Neuronal stem cell (in vitro differentiated cells): ENCODE results near the gene TRIB2.

Experiments used
- DNase-seq: peaks from one replicate; pipeline ENCODE4 v3.0.0-alpha.2; 2013; ENCODE audit warnings: low spot score
- H2AFZ ChIP-seq: one replicate; pipeline ENCODE4 v1.6.1; 2013; ENCODE audit warnings: mild to moderate bottlenecking, low read length, inconsistent platforms
- H2AK5ac ChIP-seq: 2 replicates; pipeline ENCODE4 v1.6.1; 2013; ENCODE audit warnings: low read depth, mild to moderate bottlenecking, inconsistent platforms, low read length, moderate library complexity, mixed read lengths
- H2BK120ac ChIP-seq: 2 replicates; pipeline ENCODE4 v1.6.1; 2013; ENCODE audit warnings: low read depth, mild to moderate bottlenecking, inconsistent platforms, low read length, moderate library complexity, mixed read lengths
- H2BK12ac ChIP-seq: one replicate; pipeline ENCODE4 v1.6.1; 2013; ENCODE audit warnings: low read length, inconsistent platforms
- H2BK15ac ChIP-seq: 2 replicates; pipeline ENCODE4 v1.6.1; 2013; ENCODE audit warnings: mild to moderate bottlenecking, low read length, inconsistent platforms, mixed read lengths
- H2BK5ac ChIP-seq: one replicate; pipeline ENCODE4 v1.6.1; 2013; ENCODE audit warnings: inconsistent platforms, mild to moderate bottlenecking, low read length, moderate library complexity
- H3K14ac ChIP-seq: one replicate; pipeline ENCODE4 v1.6.1; 2013; ENCODE audit warnings: low read length, inconsistent platforms
- H3K18ac ChIP-seq: 2 replicates; pipeline ENCODE4 v1.6.1; 2013; ENCODE audit warnings: low read length, inconsistent platforms
- H3K23ac ChIP-seq: 2 replicates; pipeline ENCODE4 v1.6.1; 2013; ENCODE audit warnings: low read depth, mild to moderate bottlenecking, mixed read lengths, low read length, inconsistent platforms; ENCODE audit not compliant: poor library complexity
- H3K27ac ChIP-seq: replicated peaks from 3 replicates; pipeline ENCODE4 v1.5.1; 2013; ENCODE audit warnings: low read length, inconsistent platforms
- H3K27me3 ChIP-seq, 3 experiments: 2 replicates each; pipeline ENCODE4 v1.6.1; 2013; ENCODE audit warnings: low read length in 3 of 3, mild to moderate bottlenecking in 2 of 3, inconsistent platforms in 1 of 3, low read depth in 1 of 3, mixed read lengths in 1 of 3, moderate library complexity in 1 of 3; ENCODE audit not compliant: control insufficient read depth in 3 of 3, insufficient read depth in 3 of 3
- H3K36me3 ChIP-seq, 2 donors: replicated peaks in 1 of 2; 2 replicates each; pipeline ENCODE4 v1.6.1; 2013; ENCODE audit warnings: low read length in 2 of 2; ENCODE audit not compliant: control insufficient read depth in 2 of 2, insufficient read depth in 2 of 2
- H3K4ac ChIP-seq: 2 replicates; pipeline ENCODE4 v1.6.1; 2013; ENCODE audit warnings: inconsistent platforms, mild to moderate bottlenecking, low read length, moderate library complexity
- H3K4me1 ChIP-seq, 2 donors: 1 replicate in 1 of 2; 2 replicates in 1 of 2; pipeline ENCODE4 v1.6.1; 2013; ENCODE audit warnings: low read length in 2 of 2, low read depth in 1 of 2; ENCODE audit not compliant: control insufficient read depth in 2 of 2, insufficient read depth in 1 of 2
- H3K4me2 ChIP-seq: one replicate; pipeline ENCODE4 v1.6.1; 2013; ENCODE audit warnings: mild to moderate bottlenecking, low read length, inconsistent platforms; ENCODE audit not compliant: insufficient read depth, poor library complexity, severe bottlenecking
- H3K4me3 ChIP-seq, 2 donors: 2 replicates each; pipeline ENCODE4 v1.5.1; 2013; ENCODE audit warnings: low read length in 2 of 2, mild to moderate bottlenecking in 2 of 2, inconsistent platforms in 1 of 2, moderate library complexity in 1 of 2
- H3K79me1 ChIP-seq: one replicate; pipeline ENCODE4 v1.6.1; 2013; ENCODE audit warnings: low read depth, mild to moderate bottlenecking, inconsistent platforms, low read length, moderate library complexity
- H3K9ac ChIP-seq: one replicate; pipeline ENCODE4 v1.6.1; 2013; ENCODE audit warnings: mild to moderate bottlenecking, low read depth, low read length, inconsistent platforms; ENCODE audit not compliant: poor library complexity
- H3K9me3 ChIP-seq, 2 donors: replicated peaks in 1 of 2; 2 replicates each; pipeline versions ENCODE3 to v1.6.1; 2013; ENCODE audit warnings: low read length in 2 of 2, mild to moderate bottlenecking in 2 of 2, inconsistent platforms in 1 of 2, low read depth in 1 of 2, mixed read lengths in 1 of 2, moderate library complexity in 1 of 2; ENCODE audit not compliant: control insufficient read depth in 2 of 2, insufficient read depth in 1 of 2
- H4K8ac ChIP-seq: one replicate; pipeline ENCODE4 v1.6.1; 2013; ENCODE audit warnings: low read depth, mild to moderate bottlenecking, inconsistent platforms, low read length, moderate library complexity
- H4K91ac ChIP-seq: one replicate; pipeline ENCODE4 v1.6.1; 2013; ENCODE audit warnings: low read length, low read depth, mild to moderate bottlenecking, inconsistent platforms; ENCODE audit not compliant: poor library complexity
- WGBS, 2 donors: extraction: QIAGEN DNeasy Blood & Tissue Kit; methylation state at CpG; one replicate each; pipeline ENCODE4 v1.1.7; 2013; ENCODE audit warnings: missing lambda C conversion rate in 2 of 2, mixed read lengths in 1 of 2; ENCODE audit not compliant: insufficient read length in 2 of 2, insufficient replicate concordance in 1 of 2; ENCODE audit errors: extremely low coverage in 2 of 2; 5-methylcytosine and 5-hydroxymethylcytosine counted together

Gene TRIB2

DNA sequence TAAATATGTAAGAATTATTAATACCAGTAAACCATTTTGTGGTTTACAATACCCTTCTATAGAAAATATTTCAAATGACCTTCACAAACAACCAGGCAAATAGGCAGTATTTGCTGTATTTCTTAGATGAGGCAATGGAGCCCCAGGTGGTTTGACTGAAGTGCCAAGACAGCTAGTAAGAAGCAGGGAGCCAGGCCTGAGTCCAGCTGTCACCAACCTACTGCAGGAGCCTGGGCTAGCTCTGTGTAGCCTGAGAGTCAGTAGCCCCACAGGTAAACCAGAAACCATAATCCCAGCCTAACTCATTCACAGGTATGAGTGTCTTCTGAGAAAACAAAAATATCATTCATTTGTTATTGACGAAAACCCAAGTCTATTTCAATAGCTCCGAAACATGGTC, 45.6 kb downstream of the TRIB2 start:
- Histone ChIP-seq H2BK12ac (no peak overlapping the region), H3K14ac (no peak overlapping the region), H3K79me1 (no peaks in the 10 kb centered on the region), H3K9me3 (no peaks in the 10 kb centered on the region), H3K4me3 (no peak overlapping the region), H4K8ac (no peak overlapping the region), H2AFZ (no peak overlapping the region), H3K4me2 (no peak overlapping the region), H3K27ac (no peak overlapping the region), H3K18ac (no peak overlapping the region), H2BK15ac (no peak overlapping the region), H2BK5ac (no peak overlapping the region), H3K23ac (no peak overlapping the region), H3K36me3 (no peaks in the 10 kb centered on the region), H4K91ac (no peak overlapping the region), H2BK120ac (no peak overlapping the region), H3K9ac (no peak overlapping the region), H3K4ac (no peak overlapping the region), H3K27me3 (peaks cover 0 to 2% (median 0%) of the 10 kb centered on the region in 3 experiments), H2AK5ac (no peak overlapping the region), H3K4me1 (no peaks in the 10 kb centered on the region)
- DNase-seq: no peak
- WGBS, 2 donors: no CpG with 5 or more reads among the region's 2 CpGs

DNA sequence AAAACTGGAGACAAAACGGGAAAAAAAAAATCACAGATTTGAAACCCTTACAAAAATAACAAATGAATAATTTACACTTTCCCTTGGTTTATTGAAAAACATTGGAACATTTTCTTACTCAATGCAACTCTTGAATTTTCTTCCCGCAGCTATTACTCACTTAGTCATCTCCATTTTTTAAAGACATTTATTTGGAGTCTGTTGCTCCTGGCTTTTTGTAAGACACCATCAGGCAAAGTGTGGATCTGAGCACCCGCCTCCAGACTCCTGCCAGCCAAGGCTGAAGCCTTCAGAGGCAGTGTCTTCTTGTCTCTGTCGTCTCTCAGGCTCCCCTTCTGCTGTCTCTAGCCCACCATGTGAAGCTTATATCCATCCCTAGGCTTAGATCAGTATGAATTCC, 46.2 kb downstream of the TRIB2 start:
- Histone ChIP-seq H3K18ac (no peak overlapping the region), H3K27me3 (peaks cover 0 to 2% (median 0%) of the 10 kb centered on the region in 3 experiments), H3K23ac (no peak overlapping the region), H3K79me1 (no peaks in the 10 kb centered on the region), H3K27ac (no peak overlapping the region), H2BK15ac (no peak overlapping the region), H3K4me3 (no peak overlapping the region), H3K9me3 (no peaks in the 10 kb centered on the region), H3K4ac (no peak overlapping the region), H2BK5ac (no peak overlapping the region), H4K8ac (no peak overlapping the region), H2BK120ac (no peak overlapping the region), H3K4me2 (no peak overlapping the region), H2AFZ (no peak overlapping the region), H3K4me1 (peaks cover 0 to 1% of the 10 kb centered on the region in 2 donors), H2BK12ac (no peak overlapping the region), H3K9ac (no peak overlapping the region), H2AK5ac (no peak overlapping the region), H3K36me3 (no peaks in the 10 kb centered on the region), H4K91ac (no peak overlapping the region), H3K14ac (no peak overlapping the region)
- no CpG with 5 or more reads among the region's 4 CpGs for WGBS, 2 donors
- DNase-seq: no peak

DNA sequence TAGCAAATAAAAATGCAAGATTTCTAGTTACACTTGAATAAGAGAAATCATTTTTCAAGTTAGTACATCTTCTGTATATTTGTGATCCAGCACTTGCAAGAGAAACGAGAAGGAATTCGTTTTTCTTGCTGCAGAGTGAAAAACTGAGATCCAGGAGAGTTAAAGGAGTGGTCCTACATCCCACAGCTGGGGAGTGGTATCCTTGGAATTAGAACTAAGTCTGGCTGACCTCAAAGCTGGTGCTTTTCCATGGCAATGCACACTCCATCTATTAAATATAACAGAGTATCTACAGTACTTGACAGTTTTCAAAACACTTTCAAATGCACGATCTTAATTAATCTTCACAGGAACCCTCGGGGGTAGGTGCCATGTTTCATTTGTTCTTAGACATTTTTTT, 46.8 kb downstream of the TRIB2 start:
- Histone ChIP-seq H3K4me3 (no peak overlapping the region), H3K4me1 (peaks cover 0 to 1% of the 10 kb centered on the region in 2 donors), H2BK120ac (no peak overlapping the region), H3K9me3 (no peaks in the 10 kb centered on the region), H2BK5ac (no peak overlapping the region), H4K8ac (no peak overlapping the region), H3K27me3 (peaks cover 0 to 2% (median 0%) of the 10 kb centered on the region in 3 experiments), H3K4me2 (no peak overlapping the region), H2BK12ac (no peak overlapping the region), H3K23ac (no peak overlapping the region), H2AK5ac (no peak overlapping the region), H3K9ac (no peak overlapping the region), H2BK15ac (no peak overlapping the region), H4K91ac (no peak overlapping the region), H3K79me1 (no peaks in the 10 kb centered on the region), H3K14ac (no peak overlapping the region), H3K27ac (no peak overlapping the region), H3K18ac (no peak overlapping the region), H2AFZ (no peak overlapping the region), H3K36me3 (no peaks in the 10 kb centered on the region), H3K4ac (no peak overlapping the region)
- no peak for DNase-seq
- WGBS, 2 donors: no CpG with 5 or more reads among the region's 4 CpGs

DNA sequence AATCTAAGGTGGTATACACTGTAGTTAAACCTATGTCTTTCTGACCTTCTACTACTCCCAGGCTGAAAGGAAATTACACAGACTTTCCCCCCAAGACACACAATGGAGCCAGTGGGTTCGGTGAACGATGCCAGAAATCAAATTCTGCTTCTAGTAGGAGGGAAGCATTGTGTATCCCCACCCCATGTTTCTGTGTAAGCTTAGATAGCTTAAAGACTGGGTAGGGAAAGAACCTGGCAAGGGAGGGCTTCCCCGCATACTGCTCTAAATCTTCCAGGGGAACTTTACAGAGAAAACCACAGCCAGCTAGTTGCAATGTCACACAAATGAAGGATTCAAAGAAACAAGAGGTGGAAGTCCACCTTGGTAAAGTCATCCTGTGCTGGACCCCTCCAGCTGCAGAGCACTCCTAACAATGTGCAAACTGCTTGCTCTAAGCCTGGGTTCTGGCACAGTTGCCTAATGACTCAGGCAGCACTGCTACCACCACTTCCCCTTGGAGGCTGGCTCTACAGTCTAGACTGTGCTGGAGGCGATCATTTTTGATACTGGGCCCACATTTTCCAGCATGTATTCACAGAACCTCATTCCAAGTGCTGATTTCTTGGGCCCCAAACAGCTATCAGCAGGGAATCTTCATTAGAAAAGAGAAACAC, 47.5 kb downstream of the TRIB2 start:
- Histone ChIP-seq H2BK5ac (no peak overlapping the region), H2AFZ (no peak overlapping the region), H4K8ac (no peak overlapping the region), H3K18ac (no peak overlapping the region), H3K9ac (no peak overlapping the region), H3K36me3 (no peaks in the 10 kb centered on the region), H3K79me1 (no peaks in the 10 kb centered on the region), H3K9me3 (no peaks in the 10 kb centered on the region), H4K91ac (no peak overlapping the region), H2AK5ac (no peak overlapping the region), H3K23ac (no peak overlapping the region), H2BK15ac (no peak overlapping the region), H3K14ac (no peak overlapping the region), H2BK120ac (no peak overlapping the region), H2BK12ac (no peak overlapping the region), H3K27ac (no peak overlapping the region), H3K4me2 (no peak overlapping the region), H3K4me1 (peaks cover 0 to 1% of the 10 kb centered on the region in 2 donors), H3K4ac (no peak overlapping the region), H3K4me3 (no peak overlapping the region), H3K27me3 (peaks cover 0 to 2% (median 0%) of the 10 kb centered on the region in 3 experiments)
- DNase-seq: no peak
- WGBS, 2 donors: no CpG with 5 or more reads among the region's 4 CpGs
